Smooth muscle cell (in vitro differentiated cells): ENCODE data around the gene ERI3. TPM values are rescaled to one million over a fixed set of nuclear protein-coding genes. Genes with fewer than 3 reads are reported as not detected.

ENCODE experiments used
- DNase-seq: peaks from one replicate; lab custom pipeline; 2025; ENCODE audit not compliant: unreplicated experiment; lab: John Stamatoyannopoulos, UW
- H2AFZ ChIP-seq: fragments of 200-600 bp; sonication (generic); 2 replicates; pipeline ENCODE4 v1.6.0; 2016; ENCODE audit warnings: antibody characterized with exemption, low read depth, mild to moderate bottlenecking
- H3F3A ChIP-seq: fragments of 200-600 bp; sonication (generic); 2 replicates; pipeline ENCODE4 v1.6.0; 2017; ENCODE audit warnings: antibody characterized with exemption, low read depth
- H3K27ac ChIP-seq: fragments of 200-600 bp; sonication (generic); 2 replicates; pipeline ENCODE4 v1.5.1; 2016; ENCODE audit warnings: low read depth, mild to moderate bottlenecking
- H3K27me3 ChIP-seq: fragments of 200-600 bp; sonication (generic); 2 replicates; pipeline ENCODE4 v1.6.1; 2016; ENCODE audit warnings: low read depth, mild to moderate bottlenecking
- H3K36me3 ChIP-seq: fragments of 200-600 bp; sonication (generic); 2 replicates; pipeline ENCODE4 v1.5.1; 2016; ENCODE audit warnings: low read depth
- H3K4me1 ChIP-seq: fragments of 200-600 bp; sonication (generic); 2 replicates; pipeline ENCODE4 v1.5.1; 2016; ENCODE audit warnings: low read depth
- H3K4me2 ChIP-seq: fragments of 200-600 bp; sonication (generic); 2 replicates; pipeline ENCODE4 v1.6.0; 2016; ENCODE audit warnings: mild to moderate bottlenecking
- H3K4me3 ChIP-seq: fragments of 200-600 bp; sonication (generic); 2 replicates; pipeline ENCODE4 v1.5.1; 2016; ENCODE audit warnings: mild to moderate bottlenecking
- H3K79me2 ChIP-seq: fragments of 200-600 bp; sonication (generic); 2 replicates; pipeline ENCODE4 v1.6.0; 2016; ENCODE audit warnings: low read depth, mild to moderate bottlenecking
- H3K9ac ChIP-seq: fragments of 200-600 bp; sonication (generic); 2 replicates; pipeline ENCODE4 v1.6.0; 2016; ENCODE audit warnings: low read depth
- H3K9me3 ChIP-seq: fragments of 200-600 bp; sonication (generic); replicated peaks from 2 replicates; pipeline ENCODE4 v1.5.1; 2016; ENCODE audit warnings: low read depth
- H4K20me1 ChIP-seq: fragments of 200-600 bp; sonication (generic); 2 replicates; pipeline ENCODE4 v1.6.0; 2016; ENCODE audit warnings: low read depth
- CTCF ChIP-seq: fragments of 200-600 bp; sonication (generic); IDR thresholded peaks from 2 replicates; pipeline ENCODE4 v1.5.1; 2017; ENCODE audit warnings: borderline replicate concordance, mild to moderate bottlenecking, antibody characterized with exemption; ENCODE audit not compliant: insufficient read depth, poor library complexity, severe bottlenecking
- WGBS: methylation state at CpG from one replicate; pipeline ENCODE4 v1.1.7; 2016; ENCODE audit warnings: low lambda C conversion rate; 5-methylcytosine and 5-hydroxymethylcytosine counted together
- polyA plus RNA-seq: library from polyadenylated mRNA; unstranded; fragments of >200 nt; fragmentation: Nextera tagmentation; extraction: Ambion mirVana; gene quantifications from 2 replicates; pipeline ENCODE4 v1.2.1, GENCODE V29; 2016
- total RNA-seq: library from RNA; depleted of rRNA; stranded (reverse); fragments of >200 nt; gene quantifications from 2 replicates; pipeline ENCODE4 v1.2.3, GENCODE V29; 2014

The ERI3 gene
- total and polyA plus RNA-seq, 2 experiments from 2014 or later = 91.2 to 112 TPM

GRCh38 chr1:44256762-44257554 lies 98.1 kb downstream of the ERI3 start:
- H3K9me3 ChIP-seq = no peaks in the 10 kb centered on the region
- H3K79me2 ChIP-seq = no peaks in the 10 kb centered on the region
- H2AFZ ChIP-seq = no peak overlapping the region
- TF ChIP-seq CTCF = no peak
- no peak overlapping the region for H3K4me2 ChIP-seq
- WGBS = 97% methylated on average over 10 of the region's 10 CpGs
- no peak overlapping the region for H3K9ac ChIP-seq
- H3F3A ChIP-seq = no peaks in the 10 kb centered on the region
- H3K27me3 ChIP-seq = no peaks in the 10 kb centered on the region
- peaks cover 10% of the 10 kb centered on the region for H3K4me1 ChIP-seq
- no peak overlapping the region for H3K27ac ChIP-seq
- no peak overlapping the region for H3K4me3 ChIP-seq
- DNase-seq = no peak
- peaks cover 29% of the 10 kb centered on the region for H4K20me1 ChIP-seq
- no peaks in the 10 kb centered on the region for H3K36me3 ChIP-seq

- WGBS = 94% methylated on average over 4 of the region's 4 CpGs
- Histone ChIP-seq H3K9ac (no peak overlapping the region), H3K27me3 (no peaks in the 10 kb centered on the region), H3K4me3 (no peak overlapping the region), H3K4me2 (no peak overlapping the region), H3K4me1 (no peaks in the 10 kb centered on the region), H3F3A (no peaks in the 10 kb centered on the region), H3K79me2 (no peaks in the 10 kb centered on the region), H3K27ac (no peak overlapping the region), H4K20me1 (peaks cover 53% of the 10 kb centered on the region), H3K9me3 (no peaks in the 10 kb centered on the region), H2AFZ (no peak overlapping the region), H3K36me3 (no peaks in the 10 kb centered on the region)
- TF ChIP-seq CTCF = no peak
- no peak for DNase-seq
Measured at GRCh38 chr1:44254392-44254910, 100.6 kb downstream of the ERI3 start.

- no peak overlapping the region for H3K4me2 ChIP-seq
- H3K36me3 ChIP-seq = no peaks in the 10 kb centered on the region
- peaks cover 46% of the 10 kb centered on the region for H4K20me1 ChIP-seq
- no peak overlapping the region for H3K9ac ChIP-seq
- TF ChIP-seq CTCF = no peak
- 96% methylated on average over 23 of the region's 23 CpGs for WGBS
- H3K79me2 ChIP-seq = no peaks in the 10 kb centered on the region
- H3K9me3 ChIP-seq = no peaks in the 10 kb centered on the region
- H3K4me3 ChIP-seq = no peak overlapping the region
- no peaks in the 10 kb centered on the region for H3K4me1 ChIP-seq
- H3K27ac ChIP-seq = no peak overlapping the region
- H3F3A ChIP-seq = no peaks in the 10 kb centered on the region
- DNase-seq = no peak
- no peaks in the 10 kb centered on the region for H3K27me3 ChIP-seq
- no peak overlapping the region for H2AFZ ChIP-seq
Measured at GRCh38 chr1:44251989-44252671, 102.9 kb downstream of the ERI3 start.
